ENCODE measurements around the gene RALGPS1.

RALGPS1 gene

DNA sequence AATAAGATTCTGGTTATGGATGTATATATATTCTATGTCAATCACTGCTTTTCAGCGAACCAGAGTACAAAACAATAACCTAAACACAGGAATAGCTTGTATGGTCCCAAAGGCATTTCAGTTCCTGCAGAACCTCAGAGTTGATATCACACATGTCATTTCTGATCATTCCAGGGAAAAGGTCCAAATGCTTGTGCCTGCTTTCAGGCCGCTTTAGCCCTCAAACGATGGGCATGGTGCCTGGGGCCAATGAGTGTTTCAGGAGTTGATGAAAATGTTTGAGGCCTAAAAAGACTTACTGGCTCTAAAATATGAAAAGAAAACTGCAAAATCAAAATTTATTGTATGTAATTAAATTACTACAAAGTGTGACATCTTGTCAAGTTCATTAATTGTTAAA, 185.1 kb downstream of the RALGPS1 start:
- no peak for DNase-seq (ENCODE audit: low read depth)

GRCh38 chr9:127102176-127102575, 187.6 kb downstream of the RALGPS1 start:
- no peak for DNase-seq (ENCODE audit: low read depth)

- no peak for DNase-seq (ENCODE audit: low read depth)
Observed at GRCh38 chr9:127102788-127103187, 188.2 kb downstream of the RALGPS1 start.

DNA sequence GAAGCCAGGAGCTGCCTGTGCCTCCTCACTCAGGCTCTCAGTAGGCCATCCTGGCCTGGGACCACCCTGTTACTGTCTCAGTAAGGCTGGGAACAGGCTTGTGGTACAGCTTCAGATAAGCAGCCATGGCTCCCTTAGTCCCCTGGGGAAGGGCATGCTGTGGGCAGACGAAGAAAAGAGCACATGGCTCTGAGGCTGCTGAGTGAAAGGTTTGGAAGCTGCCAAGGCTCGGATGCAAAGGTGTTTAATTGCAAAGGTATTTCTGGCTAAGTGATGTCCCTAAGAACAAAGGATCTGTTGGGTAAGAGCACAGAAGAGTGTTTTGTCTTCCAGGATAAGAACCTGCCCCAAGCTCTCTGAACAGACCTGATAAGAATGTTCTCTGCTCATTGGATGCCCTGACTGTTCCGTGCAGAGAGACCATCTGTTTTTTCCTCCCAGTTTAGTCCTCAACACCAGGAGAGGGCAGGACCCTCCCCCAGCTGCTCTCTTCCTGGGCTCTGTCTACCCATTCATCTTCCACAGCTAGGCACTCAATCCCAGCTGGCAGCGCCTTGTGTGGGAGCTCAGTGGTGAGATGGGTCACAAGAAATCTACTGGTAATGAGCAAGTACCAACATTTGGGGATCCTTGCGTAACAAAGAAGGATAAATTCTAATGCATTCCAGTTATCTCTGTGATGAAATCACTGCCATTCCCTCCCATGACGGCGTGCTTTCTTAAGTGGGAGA, 190.2 kb downstream of the RALGPS1 start:
- DNase-seq (ENCODE audit: low read depth): no peak

DNA sequence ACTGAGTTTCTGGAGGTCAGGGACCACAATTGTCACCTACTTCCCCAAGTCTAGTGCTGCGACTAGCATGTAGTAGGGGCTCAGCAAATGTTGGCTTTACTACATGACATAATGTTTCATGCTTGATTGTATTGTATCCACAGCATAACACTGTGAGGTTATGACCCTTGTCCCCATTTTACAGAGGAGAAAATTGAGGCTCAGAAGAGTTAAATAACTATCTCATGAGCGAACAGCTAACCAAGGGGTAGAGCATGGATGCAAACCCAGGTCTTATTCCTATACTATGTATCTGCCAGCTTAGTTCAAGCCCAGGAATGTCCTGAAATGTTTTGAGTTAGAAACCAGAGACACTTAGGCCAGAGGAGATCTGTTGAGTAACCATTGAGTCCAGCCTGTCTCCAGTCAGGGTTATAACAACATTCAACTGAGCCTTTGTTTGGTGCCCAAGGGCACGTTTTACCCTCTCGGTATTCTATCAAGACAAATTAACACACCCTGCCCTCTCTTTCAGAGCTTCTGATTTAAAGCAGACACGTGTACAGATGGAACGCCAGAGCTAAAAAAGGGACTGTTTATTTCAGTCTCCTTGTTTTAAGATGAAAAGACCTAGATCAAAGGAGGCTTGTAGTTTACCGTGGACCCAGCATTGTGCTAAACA, 191.4 kb downstream of the RALGPS1 start:
- no peak for DNase-seq (ENCODE audit: low read depth)

- no peak for DNase-seq (ENCODE audit: low read depth)
Observed at GRCh38 chr9:127106466-127106855, 191.9 kb downstream of the RALGPS1 start.

- no peak for DNase-seq (ENCODE audit: low read depth)
Observed at GRCh38 chr9:127107171-127107928, 192.8 kb downstream of the RALGPS1 start.

DNA sequence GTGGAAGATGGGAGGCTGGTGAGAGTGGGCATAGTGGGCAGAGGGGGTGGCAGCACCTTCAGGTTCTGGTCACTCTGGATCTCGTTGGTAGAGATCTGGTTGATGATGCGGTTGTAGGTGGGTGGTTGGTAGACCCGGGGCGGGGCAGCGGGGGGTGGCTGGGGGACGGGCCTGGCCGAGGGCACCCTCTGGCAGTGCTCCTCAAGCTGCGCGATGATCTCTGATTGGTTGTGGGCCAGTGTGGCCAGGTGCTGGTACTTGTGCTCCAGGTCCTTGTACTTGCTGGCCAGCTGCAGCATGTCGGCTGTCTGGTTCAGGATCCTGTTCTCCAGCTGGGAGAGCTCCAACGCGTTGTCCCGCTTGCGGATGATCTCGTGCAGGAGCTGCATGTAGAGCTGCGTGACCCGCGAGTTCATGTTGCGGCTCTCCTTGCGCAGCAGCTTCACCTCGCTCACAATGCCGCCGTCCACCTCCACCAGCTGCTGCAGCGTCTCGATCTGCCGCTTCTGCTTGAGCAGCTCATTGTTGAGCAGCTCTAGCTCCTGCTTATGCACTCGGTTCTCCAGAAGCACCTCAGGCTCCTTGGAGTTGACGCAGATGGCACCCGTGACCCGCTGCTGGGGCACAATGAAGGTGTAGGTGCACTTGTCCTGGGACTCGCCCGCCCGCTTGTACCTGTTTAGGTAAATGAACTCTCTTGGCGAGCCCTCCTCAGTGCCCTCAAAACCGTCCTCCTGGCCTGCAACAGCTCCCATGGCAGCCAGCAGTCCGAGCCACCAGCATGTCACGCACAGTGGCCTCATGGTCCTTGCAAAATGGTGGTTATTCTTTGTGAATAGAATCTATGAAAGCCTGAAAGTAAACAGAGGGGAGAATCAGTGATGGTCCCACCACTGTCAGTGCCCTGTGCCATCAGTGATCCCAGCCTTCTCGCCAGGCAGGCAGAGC, 193.6 kb downstream of the RALGPS1 start:
- DNase-seq (ENCODE audit: low read depth): no peak

- DNase-seq (ENCODE audit: low read depth): no peak
Observed at GRCh38 chr9:127109212-127109711, 194.7 kb downstream of the RALGPS1 start.

GRCh38 chr9:127112056-127112455, 197.5 kb downstream of the RALGPS1 start:
- no peak for DNase-seq (ENCODE audit: low read depth)

DNA sequence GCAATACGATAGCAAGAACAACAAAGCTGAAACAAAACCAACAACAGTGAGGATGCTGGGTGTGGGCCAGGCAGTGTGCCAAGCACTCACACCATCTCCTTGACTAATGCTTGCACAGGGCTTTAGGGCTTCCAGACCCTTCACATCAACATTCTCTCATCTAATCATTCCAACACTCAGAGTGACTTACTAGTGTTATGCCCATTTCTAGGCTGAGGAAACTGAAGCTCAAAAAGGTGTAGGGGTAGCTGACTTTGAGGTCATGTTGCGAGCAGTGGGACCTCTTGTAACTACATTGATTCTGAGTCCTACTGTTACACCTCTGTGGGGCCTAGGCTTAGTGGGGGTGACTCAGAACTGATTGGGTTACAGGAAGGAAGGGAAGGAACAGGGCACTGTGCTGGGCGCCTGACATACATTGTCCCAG, 198.2 kb downstream of the RALGPS1 start:
- DNase-seq (ENCODE audit: low read depth): no peak

DNA sequence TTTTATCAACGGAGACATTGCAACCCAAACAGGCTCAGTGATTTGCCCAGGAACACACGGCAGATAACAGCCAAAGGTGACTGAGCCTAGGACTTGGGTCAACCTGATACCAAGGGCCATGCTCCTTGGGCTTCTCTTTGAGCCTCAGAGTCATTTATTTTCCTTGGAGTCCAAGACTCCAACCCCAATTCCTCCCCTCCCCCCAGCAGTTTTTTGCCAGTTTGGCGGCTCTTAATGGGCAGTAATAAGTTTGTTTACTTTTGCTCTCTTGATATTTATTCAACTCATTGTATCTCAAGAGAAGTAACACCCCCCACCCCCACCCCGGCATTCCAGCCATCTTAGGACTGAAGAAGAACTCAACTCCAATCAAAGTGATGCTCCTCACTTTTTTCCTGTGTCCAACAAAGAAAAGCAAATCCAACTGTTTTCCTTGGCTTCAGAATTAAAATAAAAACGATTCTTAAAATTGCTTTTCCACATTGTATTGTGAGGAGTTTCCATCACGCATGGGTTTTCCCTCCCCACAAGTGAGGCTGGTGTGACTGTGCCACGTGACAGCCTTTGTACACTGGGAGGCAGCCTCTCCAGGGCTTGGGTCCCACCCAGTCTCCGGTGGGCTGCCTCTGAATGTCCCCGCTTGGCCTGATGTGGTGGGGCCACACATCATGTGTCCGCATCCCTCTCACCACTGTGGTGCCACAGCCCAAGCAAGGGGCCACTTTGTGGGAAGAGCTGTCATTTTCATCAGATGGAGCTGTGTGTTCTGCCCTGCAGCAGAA, 198.8 kb downstream of the RALGPS1 start:
- no peak for DNase-seq (ENCODE audit: low read depth)

DNA sequence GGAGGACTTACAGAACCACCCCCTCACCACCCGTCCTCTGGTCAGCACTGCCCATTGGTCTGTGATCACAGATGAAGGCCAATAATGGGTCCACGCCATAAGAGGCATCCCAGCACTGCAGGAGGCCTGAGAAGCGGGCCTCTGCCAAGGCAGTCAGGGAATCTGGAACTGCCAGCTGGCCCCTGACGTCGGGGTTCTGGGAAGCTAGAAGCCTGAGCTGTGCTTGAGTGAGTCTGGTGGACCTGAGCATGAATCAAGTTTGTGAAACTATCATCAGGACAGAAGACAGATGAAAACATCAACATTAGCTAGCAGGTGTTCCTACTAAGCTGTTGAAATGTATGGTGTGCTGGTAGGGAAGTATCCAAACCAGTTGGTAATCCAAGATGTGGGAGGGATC, 200.0 kb downstream of the RALGPS1 start:
- no peak for DNase-seq (ENCODE audit: low read depth)

GRCh38 chr9:127116088-127116726, 201.6 kb downstream of the RALGPS1 start:
- DNase-seq (ENCODE audit: low read depth): no peak

DNA sequence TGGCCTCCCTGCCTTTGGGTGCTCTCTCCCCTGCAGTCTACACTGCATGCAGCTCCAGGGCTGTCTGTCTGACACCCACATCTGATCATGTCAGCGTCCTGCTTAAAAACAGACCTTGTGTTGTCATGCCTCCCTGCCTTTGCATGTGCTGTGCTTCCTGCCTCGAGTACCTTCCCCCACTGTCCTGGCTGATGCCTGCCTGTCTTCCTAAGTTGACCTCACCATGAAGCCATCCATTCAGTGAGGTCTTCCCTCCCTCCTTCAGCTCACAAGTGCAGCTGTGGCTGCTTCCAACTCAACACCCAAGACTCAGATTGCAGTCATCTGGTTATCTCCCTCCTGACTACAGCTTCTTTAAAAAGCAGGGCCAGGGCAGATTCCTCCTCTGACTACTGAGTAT, 202.4 kb downstream of the RALGPS1 start:
- no peak for DNase-seq (ENCODE audit: low read depth)

GRCh38 chr9:127117801-127118200, 203.2 kb downstream of the RALGPS1 start:
- DNase-seq (ENCODE audit: low read depth): no peak

GRCh38 chr9:127118597-127119319, 204.2 kb downstream of the RALGPS1 start:
- DNase-seq (ENCODE audit: low read depth): no peak

- DNase-seq (ENCODE audit: low read depth): no peak
Observed at GRCh38 chr9:127119320-127119709, 204.7 kb downstream of the RALGPS1 start.

- no peak for DNase-seq (ENCODE audit: low read depth)
Observed at GRCh38 chr9:127121628-127122175, 207.1 kb downstream of the RALGPS1 start.
